HCEC 1CT (cell line): ENCODE results near the gene STIP1.

Experiments used
- DNase-seq: peaks from one replicate; pipeline ENCODE4 v3.0.0-alpha.2; 2017

Gene STIP1

GRCh38 chr11:64203421-64204079, 17.6 kb downstream of the STIP1 start:
- DNase-seq = no peak

GRCh38 chr11:64204080-64204440, 18.1 kb downstream of the STIP1 start:
- DNase-seq = no peak

- DNase-seq = peak; percentile 91
These were observed 18.6 kb downstream of the STIP1 start for GRCh38 chr11:64204464-64204989.

GRCh38 chr11:64206457-64207255, 20.7 kb downstream of the STIP1 start, which contains the start of gene FERMT3:
Gene FERMT3, plus strand, starts transcription at chr11:64206721. Its CDS starts 644 bp downstream, at chr11:64207365.
- DNase-seq = no peak

GRCh38 chr11:64207256-64208085, 21.5 kb downstream of the STIP1 start:
- DNase-seq = peak; percentile 73

- no peak for DNase-seq
These were observed 22.3 kb downstream of the STIP1 start for GRCh38 chr11:64208086-64208795.

GRCh38 chr11:64208796-64209562, 23.0 kb downstream of the STIP1 start:
- no peak for DNase-seq

- no peak for DNase-seq
These were observed 23.5 kb downstream of the STIP1 start for GRCh38 chr11:64209563-64209843.

GRCh38 chr11:64210301-64211020, 24.5 kb downstream of the STIP1 start:
- no peak for DNase-seq

- DNase-seq = no peak
These were observed 25.4 kb downstream of the STIP1 start for GRCh38 chr11:64211181-64211872.

- no peak for DNase-seq
These were observed 30.9 kb downstream of the STIP1 start for GRCh38 chr11:64216879-64217278.

- DNase-seq = no peak
These were observed 32.8 kb downstream of the STIP1 start for GRCh38 chr11:64218628-64219353.

- DNase-seq = no peak
These were observed 33.3 kb downstream of the STIP1 start for GRCh38 chr11:64219354-64219684.

GRCh38 chr11:64219755-64220154, 33.8 kb downstream of the STIP1 start:
- no peak for DNase-seq

- DNase-seq = no peak
These were observed 34.3 kb downstream of the STIP1 start for GRCh38 chr11:64220271-64220670.

- DNase-seq = no peak
These were observed 34.8 kb downstream of the STIP1 start for GRCh38 chr11:64220798-64221197.

GRCh38 chr11:64222651-64223000, 36.7 kb downstream of the STIP1 start:
- no peak for DNase-seq

- no peak for DNase-seq
These were observed 37.2 kb downstream of the STIP1 start for GRCh38 chr11:64223001-64223651.

- no peak for DNase-seq
These were observed 38.4 kb downstream of the STIP1 start for GRCh38 chr11:64224151-64224890.
